HEK293 (cell line): ENCODE results near the gene CLDN24.

Experiments used
- CTCF ChIA-PET: fragments of 350-600 bp; formaldehyde crosslinking; extraction: SDS; loops from one replicate; lab custom pipeline; 2021; ENCODE audit warnings: antibody characterized with exemption; lab: Yijun Ruan, JAX
- POLR2A ChIA-PET: fragments of 300-600 bp; formaldehyde crosslinking; extraction: SDS; loops from one replicate; lab custom pipeline; 2020; ENCODE audit warnings: antibody characterized with exemption, inconsistent platforms; lab: Yijun Ruan, JAX
- H3K27ac ChIP-seq: fragments of 200-500 bp; sonication (Bioruptor generic); 2 replicates; pipeline ENCODE4 v1.5.1; 2014; ENCODE audit warnings: low read depth, low read length, control low read depth, inconsistent platforms; ENCODE audit errors: extremely low read depth
- H3K36me3 ChIP-seq, 2 experiments: fragments of 200-500 bp in 1 of 2; sonication (Bioruptor generic) in 1 of 2; 1 replicate in 1 of 2; 2 replicates in 1 of 2; pipeline ENCODE4 v1.5.1; 2014 to 2017; ENCODE audit warnings: inconsistent platforms in 2 of 2, low read length in 2 of 2; ENCODE audit not compliant: control insufficient read depth in 2 of 2, insufficient read depth in 1 of 2
- H3K4me1 ChIP-seq: fragments of 200-500 bp; sonication (Bioruptor generic); 2 replicates; pipeline ENCODE4 v1.5.1; 2014; ENCODE audit warnings: mild to moderate bottlenecking, low read length, inconsistent platforms; ENCODE audit not compliant: control insufficient read depth, insufficient read depth
- H3K4me3 ChIP-seq: 2 replicates; pipeline ENCODE4 v1.5.1; 2011; ENCODE audit warnings: low read depth, mild to moderate bottlenecking, control low read depth, low read length, moderate library complexity
- H3K9me3 ChIP-seq: fragments of 200-500 bp; sonication (Bioruptor generic); 2 replicates; pipeline ENCODE4 v1.5.1; 2014; ENCODE audit warnings: low read depth, low read length, inconsistent platforms; ENCODE audit not compliant: control insufficient read depth, insufficient read depth
- GLIS1 ChIP-seq: fragments of 450-650 bp; formaldehyde crosslinking; IDR thresholded peaks from 2 replicates; pipeline ENCODE4 v1.5.1; 2016; ENCODE audit warnings: missing biosample characterization, missing genetic modification characterization
- HOXC10 ChIP-seq: sonication (generic); formaldehyde crosslinking; IDR thresholded peaks from 2 replicates; pipeline ENCODE4 v1.8.1; 2023; ENCODE audit warnings: mild to moderate bottlenecking, missing genetic modification reagents
- MYNN ChIP-seq: fragments of 450-650 bp; formaldehyde crosslinking; IDR thresholded peaks from 2 replicates; pipeline ENCODE4 v1.5.1; 2016; ENCODE audit warnings: missing biosample characterization, missing genetic modification characterization, borderline replicate concordance
- OSR2 ChIP-seq: fragments of 450-650 bp; formaldehyde crosslinking; IDR thresholded peaks from 2 replicates; pipeline ENCODE4 v1.5.1; 2016; ENCODE audit warnings: missing biosample characterization, missing genetic modification characterization
- ZBTB20 ChIP-seq: fragments of 450-650 bp; formaldehyde crosslinking; IDR thresholded peaks from 2 replicates; pipeline ENCODE4 v1.5.1; 2016; ENCODE audit warnings: missing biosample characterization, missing genetic modification characterization
- ZIC2 ChIP-seq: fragments of 450-650 bp; formaldehyde crosslinking; IDR thresholded peaks from 2 replicates; pipeline ENCODE4 v1.5.1; 2016; ENCODE audit warnings: missing biosample characterization, missing genetic modification characterization
- ZNF155 ChIP-seq: fragments of 450-650 bp; formaldehyde crosslinking; IDR thresholded peaks from 2 replicates; pipeline ENCODE4 v1.5.1; 2016; ENCODE audit warnings: missing biosample characterization, missing genetic modification characterization
- ZNF184 ChIP-seq: fragments of 450-650 bp; IDR thresholded peaks from 2 replicates; pipeline ENCODE4 v1.5.1; 2018; ENCODE audit warnings: missing biosample characterization, mild to moderate bottlenecking, missing genetic modification characterization
- ZNF292 ChIP-seq: fragments of 450-650 bp; formaldehyde crosslinking; IDR thresholded peaks from 2 replicates; pipeline ENCODE4 v1.5.1; 2016; ENCODE audit warnings: low read depth, missing biosample characterization, missing genetic modification characterization, borderline replicate concordance
- ZNF792 ChIP-seq: fragments of 450-650 bp; formaldehyde crosslinking; IDR thresholded peaks from 2 replicates; pipeline ENCODE4 v1.5.1; 2016; ENCODE audit warnings: missing biosample characterization, missing genetic modification characterization
- TF ChIP-seq, protein P1 (sequence below): fragments of 450-650 bp; formaldehyde crosslinking; IDR thresholded peaks from 2 replicates; pipeline ENCODE4 v1.5.1; 2016; ENCODE audit warnings: missing biosample characterization, missing genetic modification characterization
- TF ChIP-seq, protein P2 (sequence below): fragments of 450-650 bp; formaldehyde crosslinking; IDR thresholded peaks from 2 replicates; pipeline ENCODE4 v1.5.1; 2016; ENCODE audit warnings: missing biosample characterization, missing genetic modification characterization
- TF ChIP-seq, protein P3 (sequence below): fragments of 450-650 bp; formaldehyde crosslinking; IDR thresholded peaks from 2 replicates; pipeline ENCODE4 v1.5.1; 2017; ENCODE audit warnings: missing biosample characterization, mild to moderate bottlenecking, missing genetic modification characterization, moderate library complexity
- TF ChIP-seq, protein P4 (sequence below): fragments of 450-650 bp; formaldehyde crosslinking; IDR thresholded peaks from 2 replicates; pipeline ENCODE4 v1.5.1; 2016; ENCODE audit warnings: missing biosample characterization, missing genetic modification characterization, low read depth
- TF ChIP-seq, protein P5 (sequence below): fragments of 450-650 bp; formaldehyde crosslinking; IDR thresholded peaks from 2 replicates; pipeline ENCODE4 v1.5.1; 2016; ENCODE audit warnings: missing biosample characterization, missing genetic modification characterization
- TF ChIP-seq, protein P6 (sequence below): fragments of 450-650 bp; formaldehyde crosslinking; IDR thresholded peaks from 2 replicates; pipeline ENCODE4 v1.5.1; 2016; ENCODE audit warnings: missing biosample characterization, missing genetic modification characterization

CLDN24 gene

DNA sequence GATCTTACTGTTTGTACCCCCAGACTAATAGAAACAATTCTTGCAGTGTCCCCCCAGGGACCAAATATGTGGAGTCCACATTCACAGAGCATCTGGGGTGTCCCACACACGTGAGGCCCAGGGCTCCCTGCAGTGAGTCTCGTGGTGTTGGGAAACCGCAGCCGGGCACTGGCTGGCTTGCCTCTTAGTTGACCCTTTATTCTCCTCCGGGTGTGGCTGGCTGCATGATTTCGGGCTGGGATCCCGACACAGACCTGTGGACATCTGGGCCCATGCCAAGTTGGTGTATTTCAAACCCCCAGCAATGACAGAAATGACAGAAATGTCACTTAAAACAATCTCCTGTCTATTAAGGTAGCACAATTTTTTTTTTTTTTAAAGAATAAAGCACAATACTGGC lies 15.6 kb upstream of the CLDN24 start:
- CTCF ChIA-PET = no interaction called here
- H3K4me3 ChIP-seq = no peak overlapping the region
- TF ChIP-seq OSR2 (no peak), HOXC10 (no peak), ZNF155 (tag by site-specific recombination) (no peak), MYNN (tag by site-specific recombination) (no peak), ZNF184 (tag by site-specific recombination) (no peak), ZNF292 (tag by site-specific recombination) (no peak), ZBTB20 (tag by site-specific recombination) (no peak)
- TF ChIP-seq, protein P1, sequence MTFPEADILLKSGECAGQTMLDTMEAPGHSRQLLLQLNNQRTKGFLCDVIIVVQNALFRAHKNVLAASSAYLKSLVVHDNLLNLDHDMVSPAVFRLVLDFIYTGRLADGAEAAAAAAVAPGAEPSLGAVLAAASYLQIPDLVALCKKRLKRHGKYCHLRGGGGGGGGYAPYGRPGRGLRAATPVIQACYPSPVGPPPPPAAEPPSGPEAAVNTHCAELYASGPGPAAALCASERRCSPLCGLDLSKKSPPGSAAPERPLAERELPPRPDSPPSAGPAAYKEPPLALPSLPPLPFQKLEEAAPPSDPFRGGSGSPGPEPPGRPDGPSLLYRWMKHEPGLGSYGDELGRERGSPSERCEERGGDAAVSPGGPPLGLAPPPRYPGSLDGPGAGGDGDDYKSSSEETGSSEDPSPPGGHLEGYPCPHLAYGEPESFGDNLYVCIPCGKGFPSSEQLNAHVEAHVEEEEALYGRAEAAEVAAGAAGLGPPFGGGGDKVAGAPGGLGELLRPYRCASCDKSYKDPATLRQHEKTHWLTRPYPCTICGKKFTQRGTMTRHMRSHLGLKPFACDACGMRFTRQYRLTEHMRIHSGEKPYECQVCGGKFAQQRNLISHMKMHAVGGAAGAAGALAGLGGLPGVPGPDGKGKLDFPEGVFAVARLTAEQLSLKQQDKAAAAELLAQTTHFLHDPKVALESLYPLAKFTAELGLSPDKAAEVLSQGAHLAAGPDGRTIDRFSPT (tag by site-specific recombination) = no peak
- TF ChIP-seq, protein P2, sequence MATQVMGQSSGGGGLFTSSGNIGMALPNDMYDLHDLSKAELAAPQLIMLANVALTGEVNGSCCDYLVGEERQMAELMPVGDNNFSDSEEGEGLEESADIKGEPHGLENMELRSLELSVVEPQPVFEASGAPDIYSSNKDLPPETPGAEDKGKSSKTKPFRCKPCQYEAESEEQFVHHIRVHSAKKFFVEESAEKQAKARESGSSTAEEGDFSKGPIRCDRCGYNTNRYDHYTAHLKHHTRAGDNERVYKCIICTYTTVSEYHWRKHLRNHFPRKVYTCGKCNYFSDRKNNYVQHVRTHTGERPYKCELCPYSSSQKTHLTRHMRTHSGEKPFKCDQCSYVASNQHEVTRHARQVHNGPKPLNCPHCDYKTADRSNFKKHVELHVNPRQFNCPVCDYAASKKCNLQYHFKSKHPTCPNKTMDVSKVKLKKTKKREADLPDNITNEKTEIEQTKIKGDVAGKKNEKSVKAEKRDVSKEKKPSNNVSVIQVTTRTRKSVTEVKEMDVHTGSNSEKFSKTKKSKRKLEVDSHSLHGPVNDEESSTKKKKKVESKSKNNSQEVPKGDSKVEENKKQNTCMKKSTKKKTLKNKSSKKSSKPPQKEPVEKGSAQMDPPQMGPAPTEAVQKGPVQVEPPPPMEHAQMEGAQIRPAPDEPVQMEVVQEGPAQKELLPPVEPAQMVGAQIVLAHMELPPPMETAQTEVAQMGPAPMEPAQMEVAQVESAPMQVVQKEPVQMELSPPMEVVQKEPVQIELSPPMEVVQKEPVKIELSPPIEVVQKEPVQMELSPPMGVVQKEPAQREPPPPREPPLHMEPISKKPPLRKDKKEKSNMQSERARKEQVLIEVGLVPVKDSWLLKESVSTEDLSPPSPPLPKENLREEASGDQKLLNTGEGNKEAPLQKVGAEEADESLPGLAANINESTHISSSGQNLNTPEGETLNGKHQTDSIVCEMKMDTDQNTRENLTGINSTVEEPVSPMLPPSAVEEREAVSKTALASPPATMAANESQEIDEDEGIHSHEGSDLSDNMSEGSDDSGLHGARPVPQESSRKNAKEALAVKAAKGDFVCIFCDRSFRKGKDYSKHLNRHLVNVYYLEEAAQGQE (tag by site-specific recombination) = no peak
- TF ChIP-seq, protein P3, sequence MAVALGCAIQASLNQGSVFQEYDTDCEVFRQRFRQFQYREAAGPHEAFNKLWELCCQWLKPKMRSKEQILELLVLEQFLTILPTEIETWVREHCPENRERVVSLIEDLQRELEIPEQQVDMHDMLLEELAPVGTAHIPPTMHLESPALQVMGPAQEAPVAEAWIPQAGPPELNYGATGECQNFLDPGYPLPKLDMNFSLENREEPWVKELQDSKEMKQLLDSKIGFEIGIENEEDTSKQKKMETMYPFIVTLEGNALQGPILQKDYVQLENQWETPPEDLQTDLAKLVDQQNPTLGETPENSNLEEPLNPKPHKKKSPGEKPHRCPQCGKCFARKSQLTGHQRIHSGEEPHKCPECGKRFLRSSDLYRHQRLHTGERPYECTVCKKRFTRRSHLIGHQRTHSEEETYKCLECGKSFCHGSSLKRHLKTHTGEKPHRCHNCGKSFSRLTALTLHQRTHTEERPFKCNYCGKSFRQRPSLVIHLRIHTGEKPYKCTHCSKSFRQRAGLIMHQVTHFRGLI (tag by site-specific recombination) = no peak
- TF ChIP-seq, protein P4, sequence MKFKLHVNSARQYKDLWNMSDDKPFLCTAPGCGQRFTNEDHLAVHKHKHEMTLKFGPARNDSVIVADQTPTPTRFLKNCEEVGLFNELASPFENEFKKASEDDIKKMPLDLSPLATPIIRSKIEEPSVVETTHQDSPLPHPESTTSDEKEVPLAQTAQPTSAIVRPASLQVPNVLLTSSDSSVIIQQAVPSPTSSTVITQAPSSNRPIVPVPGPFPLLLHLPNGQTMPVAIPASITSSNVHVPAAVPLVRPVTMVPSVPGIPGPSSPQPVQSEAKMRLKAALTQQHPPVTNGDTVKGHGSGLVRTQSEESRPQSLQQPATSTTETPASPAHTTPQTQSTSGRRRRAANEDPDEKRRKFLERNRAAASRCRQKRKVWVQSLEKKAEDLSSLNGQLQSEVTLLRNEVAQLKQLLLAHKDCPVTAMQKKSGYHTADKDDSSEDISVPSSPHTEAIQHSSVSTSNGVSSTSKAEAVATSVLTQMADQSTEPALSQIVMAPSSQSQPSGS (tag by site-specific recombination) = no peak
- TF ChIP-seq, protein P5, sequence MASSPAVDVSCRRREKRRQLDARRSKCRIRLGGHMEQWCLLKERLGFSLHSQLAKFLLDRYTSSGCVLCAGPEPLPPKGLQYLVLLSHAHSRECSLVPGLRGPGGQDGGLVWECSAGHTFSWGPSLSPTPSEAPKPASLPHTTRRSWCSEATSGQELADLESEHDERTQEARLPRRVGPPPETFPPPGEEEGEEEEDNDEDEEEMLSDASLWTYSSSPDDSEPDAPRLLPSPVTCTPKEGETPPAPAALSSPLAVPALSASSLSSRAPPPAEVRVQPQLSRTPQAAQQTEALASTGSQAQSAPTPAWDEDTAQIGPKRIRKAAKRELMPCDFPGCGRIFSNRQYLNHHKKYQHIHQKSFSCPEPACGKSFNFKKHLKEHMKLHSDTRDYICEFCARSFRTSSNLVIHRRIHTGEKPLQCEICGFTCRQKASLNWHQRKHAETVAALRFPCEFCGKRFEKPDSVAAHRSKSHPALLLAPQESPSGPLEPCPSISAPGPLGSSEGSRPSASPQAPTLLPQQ = no peak
- H3K4me1 ChIP-seq = no peaks in the 10 kb centered on the region; the same call in 1 of the 2 replicates
- no peaks in the 10 kb centered on the region for H3K36me3 ChIP-seq
- H3K27ac ChIP-seq = no peak overlapping the region
- no peaks in the 10 kb centered on the region for H3K9me3 ChIP-seq
- POLR2A ChIA-PET = no interaction called here

DNA sequence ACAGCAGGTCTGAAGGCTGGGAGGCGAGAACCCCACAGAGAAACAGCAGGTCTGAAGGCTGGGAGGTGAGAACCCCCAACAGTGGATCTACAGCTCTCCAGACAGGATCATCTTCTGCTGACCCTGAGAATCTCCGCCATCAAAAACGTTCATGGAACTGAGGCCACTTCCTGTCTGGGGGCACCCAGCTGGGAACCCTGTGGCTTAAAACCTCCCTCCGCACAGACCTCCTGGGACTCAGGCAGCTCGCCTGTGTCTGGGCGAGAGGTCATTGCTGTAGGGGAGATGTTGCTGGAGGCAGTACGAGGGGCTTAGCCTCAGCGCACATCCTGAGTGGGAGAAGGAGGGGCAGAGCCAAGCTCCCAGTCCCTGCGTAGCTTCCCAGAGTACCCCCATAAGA lies 15.1 kb upstream of the CLDN24 start:
- H3K4me3 ChIP-seq = no peak overlapping the region
- H3K27ac ChIP-seq = no peak overlapping the region
- POLR2A ChIA-PET = no interaction called here
- TF ChIP-seq ZIC2 (tag by site-specific recombination) = peak; percentile 31; the same call in 1 of the 2 replicates
- peak; percentile 58 for TF ChIP-seq GLIS1 (tag by site-specific recombination)
- TF ChIP-seq, protein P6, sequence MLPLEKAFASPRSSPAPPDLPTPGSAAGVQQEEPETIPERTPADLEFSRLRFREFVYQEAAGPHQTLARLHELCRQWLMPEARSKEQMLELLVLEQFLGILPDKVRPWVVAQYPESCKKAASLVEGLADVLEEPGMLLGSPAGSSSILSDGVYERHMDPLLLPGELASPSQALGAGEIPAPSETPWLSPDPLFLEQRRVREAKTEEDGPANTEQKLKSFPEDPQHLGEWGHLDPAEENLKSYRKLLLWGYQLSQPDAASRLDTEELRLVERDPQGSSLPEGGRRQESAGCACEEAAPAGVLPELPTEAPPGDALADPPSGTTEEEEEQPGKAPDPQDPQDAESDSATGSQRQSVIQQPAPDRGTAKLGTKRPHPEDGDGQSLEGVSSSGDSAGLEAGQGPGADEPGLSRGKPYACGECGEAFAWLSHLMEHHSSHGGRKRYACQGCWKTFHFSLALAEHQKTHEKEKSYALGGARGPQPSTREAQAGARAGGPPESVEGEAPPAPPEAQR (tag by site-specific recombination) = no peak
- TF ChIP-seq ZNF292 (tag by site-specific recombination) = no peak
- no peak for TF ChIP-seq ZNF792 (tag by site-specific recombination)
- H3K9me3 ChIP-seq = no peaks in the 10 kb centered on the region
- no peaks in the 10 kb centered on the region; the same call in 1 of the 2 replicates for H3K4me1 ChIP-seq
- H3K36me3 ChIP-seq = no peaks in the 10 kb centered on the region
- CTCF ChIA-PET = no interaction called here
